ENCODE results near the gene PDZD2.

The PDZD2 gene

DNA sequence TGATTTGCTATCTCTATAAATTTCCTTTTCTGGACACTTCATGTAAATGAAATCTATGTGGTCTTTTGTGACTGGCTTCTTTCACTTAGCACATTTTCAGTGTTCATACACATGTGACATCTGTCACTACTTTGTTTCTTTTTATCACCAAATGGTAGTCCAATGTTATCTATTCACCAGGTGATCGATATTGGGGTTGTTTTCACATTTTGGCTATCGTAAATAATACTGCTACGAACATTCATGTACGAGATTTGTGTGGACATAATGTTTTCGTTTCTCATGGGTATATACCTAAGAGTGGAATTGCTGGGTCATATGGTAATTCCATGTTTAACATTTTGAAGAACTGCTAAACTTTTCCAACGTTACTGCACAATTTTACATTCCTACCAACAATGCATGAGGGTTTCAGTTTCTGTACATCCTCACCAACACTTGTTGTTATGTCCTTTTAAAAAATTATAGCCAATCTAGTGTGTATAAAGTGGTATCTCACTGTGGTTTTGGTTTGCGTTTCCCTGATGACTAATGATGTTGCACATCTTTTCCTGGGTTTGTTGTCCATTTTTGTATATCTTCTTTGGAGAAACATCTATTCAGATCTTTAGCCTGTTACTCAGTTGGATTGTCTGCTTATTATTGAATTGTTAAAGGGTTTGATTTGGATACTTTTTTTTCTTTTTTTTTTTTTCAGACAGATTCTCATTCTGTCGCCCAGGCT lies 263.0 kb downstream of the PDZD2 start:
- Mint-ChIP-seq H3K27me3 (no peaks in the 10 kb centered on the region), H3K36me3 (no peaks in the 10 kb centered on the region), H3K4me3 (no peak overlapping the region)

DNA sequence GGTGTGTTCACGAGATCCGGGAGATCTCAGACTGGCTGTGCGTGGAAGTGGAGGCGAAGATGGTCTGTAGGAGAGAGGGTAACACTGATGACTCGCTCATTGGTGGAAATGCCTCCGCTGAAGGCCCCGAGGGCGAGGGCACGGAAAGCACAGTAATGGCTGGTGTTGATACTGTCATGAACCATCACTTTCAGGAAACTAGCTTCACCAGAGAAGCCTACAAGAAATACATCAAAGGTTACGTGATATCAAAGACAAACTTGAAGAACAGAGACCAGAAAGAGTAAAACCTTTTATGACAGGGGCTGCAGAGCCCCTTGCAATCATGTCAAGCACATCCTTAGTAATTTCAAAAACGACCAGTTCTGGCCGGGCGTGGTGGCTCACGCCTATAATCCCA lies 269.5 kb downstream of the PDZD2 start:
- Mint-ChIP-seq H3K4me1 (peaks cover 5% of the 10 kb centered on the region), H3K27ac (no peak overlapping the region), H3K4me3 (no peak overlapping the region), H3K27me3 (no peaks in the 10 kb centered on the region), H3K36me3 (no peaks in the 10 kb centered on the region), H3K9me3 (no peaks in the 10 kb centered on the region)

More for the DNA sequence above, 263.0 kb downstream of the PDZD2 start:
- no peaks in the 10 kb centered on the region for H3K9me3 Mint-ChIP-seq
- no peaks in the 10 kb centered on the region for H3K4me1 Mint-ChIP-seq
- peak overlapping the region; percentile 31 for H3K27ac Mint-ChIP-seq

DNA sequence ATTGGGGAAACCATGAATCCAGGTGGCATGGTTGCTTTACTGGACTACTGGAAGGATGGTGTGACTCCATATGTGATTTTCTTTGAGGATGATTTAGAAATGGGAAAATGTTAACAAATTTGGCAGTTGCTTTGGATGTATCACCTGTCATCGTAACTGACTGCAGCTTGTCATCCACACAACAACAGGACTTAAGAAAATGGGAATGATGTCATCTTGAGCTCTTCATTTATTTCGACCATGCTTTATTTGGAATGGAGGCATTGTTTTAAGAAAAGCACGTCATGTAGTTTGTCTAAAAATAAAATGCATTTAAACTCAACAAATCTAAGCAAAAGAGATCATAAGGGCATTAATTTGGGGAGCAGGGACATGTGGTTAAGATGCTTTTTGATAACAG lies 270.1 kb downstream of the PDZD2 start:
- Mint-ChIP-seq H3K4me3 (no peak overlapping the region), H3K36me3 (no peaks in the 10 kb centered on the region), H3K27ac (no peak overlapping the region), H3K9me3 (no peaks in the 10 kb centered on the region), H3K27me3 (no peaks in the 10 kb centered on the region), H3K4me1 (peaks cover 5% of the 10 kb centered on the region)

DNA sequence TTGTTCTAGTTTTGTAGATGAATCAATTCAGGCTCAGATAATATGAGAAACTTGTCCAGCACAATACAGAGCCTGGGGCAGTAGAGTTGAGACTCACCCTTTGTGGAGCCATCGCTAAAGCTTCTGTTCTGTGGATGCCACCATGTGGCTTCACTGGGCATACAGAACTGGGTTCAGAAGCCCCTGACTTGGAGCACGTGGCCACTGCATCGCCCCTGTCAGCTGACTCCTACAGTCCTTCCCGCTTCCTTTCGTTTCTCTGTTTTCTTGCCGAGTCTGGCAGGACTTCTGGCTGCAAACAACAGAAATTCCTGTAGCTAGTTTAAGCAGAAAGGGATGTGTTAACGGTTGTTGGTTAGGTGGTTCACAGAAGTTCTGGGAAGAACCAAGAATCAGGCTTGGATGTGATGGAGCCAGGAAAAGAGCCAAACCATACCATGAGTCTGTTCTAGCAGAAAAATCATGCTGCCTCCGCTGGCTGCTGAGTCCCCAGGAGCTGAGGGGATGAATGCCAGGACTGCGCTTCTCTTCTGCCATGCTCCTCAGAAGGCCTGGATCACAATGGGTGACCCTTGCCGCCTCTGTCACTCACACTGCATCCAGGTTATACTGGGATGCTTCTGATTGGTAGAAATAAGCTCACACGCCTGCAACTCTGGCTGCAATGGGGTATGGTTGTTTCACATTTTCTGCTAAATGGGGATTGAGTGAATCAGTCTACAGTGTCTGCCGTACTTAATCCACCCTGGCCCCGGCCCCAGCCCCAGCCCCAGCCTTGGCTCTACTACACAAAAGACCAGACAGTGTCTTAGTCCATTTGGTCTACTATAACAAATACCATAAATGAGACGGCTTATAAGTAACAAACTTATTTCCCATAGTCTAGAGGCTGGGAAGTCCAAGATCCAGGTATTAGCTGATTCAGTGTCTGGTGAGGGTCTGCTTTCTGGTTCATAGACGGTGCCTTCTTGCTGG lies 272.6 kb downstream of the PDZD2 start:
- H3K36me3 Mint-ChIP-seq = no peaks in the 10 kb centered on the region
- H3K9me3 Mint-ChIP-seq = no peaks in the 10 kb centered on the region
- H3K27ac Mint-ChIP-seq = no peak overlapping the region
- H3K27me3 Mint-ChIP-seq = no peaks in the 10 kb centered on the region
- H3K4me1 Mint-ChIP-seq = peaks cover 5% of the 10 kb centered on the region
- H3K4me3 Mint-ChIP-seq = no peak overlapping the region

DNA sequence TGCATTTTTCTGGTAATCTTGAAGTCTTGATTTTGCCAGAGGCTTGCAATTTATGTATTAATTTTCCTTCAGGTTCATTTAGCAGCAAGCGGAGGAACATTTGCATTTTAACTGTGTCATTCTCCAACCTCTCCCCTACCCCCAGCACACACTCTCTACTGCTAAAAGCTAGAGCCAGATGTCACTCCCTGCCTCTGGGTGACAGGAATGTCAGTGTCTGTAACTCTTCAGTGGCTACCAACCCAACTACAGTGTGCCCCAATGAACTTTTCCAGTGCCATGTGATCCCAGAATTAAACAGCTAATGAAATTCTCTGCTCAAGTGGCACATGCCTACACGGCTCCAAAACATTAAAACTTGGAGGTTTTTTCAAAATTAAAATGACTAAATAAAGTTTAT lies 274.9 kb downstream of the PDZD2 start:
- Mint-ChIP-seq H3K27me3 (no peaks in the 10 kb centered on the region), H3K4me1 (no peaks in the 10 kb centered on the region), H3K36me3 (no peaks in the 10 kb centered on the region), H3K9me3 (no peaks in the 10 kb centered on the region), H3K27ac (no peak overlapping the region), H3K4me3 (no peak overlapping the region)

DNA sequence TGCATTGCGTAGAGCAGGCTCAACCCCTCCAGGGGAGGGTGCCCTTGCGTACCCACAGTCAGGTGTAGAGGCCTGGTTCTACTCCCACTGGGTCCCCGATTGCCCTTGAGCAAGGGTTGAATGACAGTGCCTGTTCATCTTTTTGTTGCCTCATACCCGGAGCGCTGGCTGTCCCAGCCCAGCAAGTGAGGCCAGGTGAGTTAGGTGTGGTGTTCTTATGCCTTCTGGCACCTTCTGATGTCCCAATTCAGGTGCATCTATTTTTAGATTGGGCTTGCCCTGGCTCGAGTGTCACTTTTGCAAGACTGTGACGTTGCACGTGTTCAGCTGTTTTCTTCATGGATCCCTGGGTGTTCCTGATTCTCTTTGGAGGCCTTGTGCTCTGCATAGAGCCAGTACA lies 277.4 kb downstream of the PDZD2 start:
- Mint-ChIP-seq H3K27me3 (no peaks in the 10 kb centered on the region), H3K4me3 (no peak overlapping the region), H3K36me3 (no peaks in the 10 kb centered on the region), H3K27ac (no peak overlapping the region), H3K4me1 (no peaks in the 10 kb centered on the region), H3K9me3 (no peaks in the 10 kb centered on the region)

DNA sequence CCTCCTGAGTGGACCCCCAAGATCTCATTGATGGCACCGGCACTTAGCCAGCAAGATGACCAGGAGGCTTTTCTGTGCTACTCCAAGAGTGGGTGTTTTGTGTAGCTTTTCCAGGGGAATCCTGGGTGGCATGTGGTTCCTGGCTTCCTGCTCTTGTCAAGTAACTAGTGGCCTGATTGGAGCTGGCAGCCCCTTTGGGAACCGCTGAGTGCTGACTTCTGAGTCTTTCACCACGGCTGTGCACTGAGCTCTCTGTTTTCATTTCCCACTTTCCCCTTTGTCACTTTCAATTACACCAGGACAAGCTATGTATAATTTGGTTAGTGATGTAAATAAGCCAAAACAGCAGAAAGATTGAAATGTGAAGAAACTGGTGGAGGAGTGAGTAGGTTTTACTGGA lies 279.8 kb downstream of the PDZD2 start:
- Mint-ChIP-seq H3K36me3 (no peaks in the 10 kb centered on the region), H3K27ac (no peak overlapping the region)

DNA sequence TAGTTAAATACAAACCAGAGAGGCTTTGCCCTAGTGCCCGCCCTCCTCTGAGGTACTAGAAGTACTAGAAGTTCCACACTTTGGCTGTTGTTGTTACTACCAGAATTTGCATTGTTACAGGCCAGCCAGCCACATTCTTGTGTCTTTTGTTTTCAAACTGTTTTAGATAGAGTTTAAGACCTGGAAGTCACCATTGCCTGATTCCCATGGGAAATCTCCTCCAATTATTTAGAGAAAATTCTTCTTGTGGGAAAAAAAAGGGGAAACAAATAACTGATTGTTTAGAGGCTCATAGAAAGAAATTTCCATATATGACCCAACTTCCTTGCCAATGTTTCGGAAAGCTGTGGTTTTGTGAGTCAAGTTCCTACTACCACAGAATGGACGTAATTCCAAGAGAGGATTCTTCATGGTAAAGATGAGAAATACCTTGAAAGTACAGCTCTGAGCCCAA lies 282.9 kb downstream of the PDZD2 start:
- no peaks in the 10 kb centered on the region for H3K36me3 Mint-ChIP-seq
- H3K4me3 Mint-ChIP-seq = no peak overlapping the region
- H3K9me3 Mint-ChIP-seq = no peaks in the 10 kb centered on the region
- no peak overlapping the region for H3K27ac Mint-ChIP-seq
- H3K27me3 Mint-ChIP-seq = no peaks in the 10 kb centered on the region
- no peaks in the 10 kb centered on the region for H3K4me1 Mint-ChIP-seq

More for the DNA sequence above, 279.8 kb downstream of the PDZD2 start:
- Mint-ChIP-seq H3K27me3 (no peaks in the 10 kb centered on the region), H3K4me1 (no peaks in the 10 kb centered on the region), H3K4me3 (no peak overlapping the region), H3K9me3 (no peaks in the 10 kb centered on the region)

DNA sequence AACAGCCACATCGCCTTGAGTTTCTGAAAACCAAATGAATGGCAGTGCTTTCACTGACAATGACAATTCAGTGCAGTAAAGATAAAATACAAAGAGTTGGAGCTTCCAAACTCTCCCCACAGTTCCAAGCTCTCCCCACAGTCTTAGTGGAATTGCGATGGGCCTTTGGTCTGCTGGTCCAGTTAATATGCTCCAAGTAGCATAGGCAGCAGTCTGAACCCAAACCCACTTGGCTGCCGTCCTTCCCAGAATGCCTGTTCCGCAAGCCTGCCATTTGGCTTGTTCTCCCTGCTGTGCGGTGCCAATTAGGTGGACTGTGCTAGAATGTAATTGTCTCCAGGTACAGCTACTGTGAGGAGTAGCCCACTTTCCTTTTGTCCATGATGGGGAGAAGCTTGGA lies 285.1 kb downstream of the PDZD2 start:
- no peaks in the 10 kb centered on the region for H3K36me3 Mint-ChIP-seq
- no peak overlapping the region for H3K27ac Mint-ChIP-seq

DNA sequence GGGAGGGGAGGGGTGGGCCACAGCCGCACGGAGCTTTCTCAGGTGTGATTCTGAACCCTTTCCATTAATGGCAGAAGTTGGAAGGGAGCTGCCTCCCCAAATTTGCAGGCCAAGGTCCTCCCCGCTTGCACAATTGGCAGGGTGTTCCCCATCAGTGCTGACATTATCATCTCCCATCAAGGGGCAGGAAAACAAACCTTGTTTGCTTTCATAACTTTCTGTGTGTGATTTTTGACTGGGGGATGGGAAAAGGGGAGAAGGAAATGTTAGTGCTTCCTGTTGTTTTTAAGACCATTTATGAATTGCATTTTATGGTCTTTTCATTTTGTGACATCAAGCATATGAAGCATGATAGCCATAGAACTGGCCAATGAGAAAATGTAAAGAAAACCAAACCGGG lies 292.9 kb downstream of the PDZD2 start:
- H3K9me3 Mint-ChIP-seq = no peaks in the 10 kb centered on the region
- H3K36me3 Mint-ChIP-seq = no peaks in the 10 kb centered on the region
- H3K4me3 Mint-ChIP-seq = no peak overlapping the region
- no peaks in the 10 kb centered on the region for H3K27me3 Mint-ChIP-seq
- H3K27ac Mint-ChIP-seq = no peak overlapping the region
- no peaks in the 10 kb centered on the region for H3K4me1 Mint-ChIP-seq

More for the DNA sequence above, 285.1 kb downstream of the PDZD2 start:
- Mint-ChIP-seq H3K4me1 (no peaks in the 10 kb centered on the region), H3K9me3 (no peaks in the 10 kb centered on the region), H3K27me3 (no peaks in the 10 kb centered on the region), H3K4me3 (no peak overlapping the region)

DNA sequence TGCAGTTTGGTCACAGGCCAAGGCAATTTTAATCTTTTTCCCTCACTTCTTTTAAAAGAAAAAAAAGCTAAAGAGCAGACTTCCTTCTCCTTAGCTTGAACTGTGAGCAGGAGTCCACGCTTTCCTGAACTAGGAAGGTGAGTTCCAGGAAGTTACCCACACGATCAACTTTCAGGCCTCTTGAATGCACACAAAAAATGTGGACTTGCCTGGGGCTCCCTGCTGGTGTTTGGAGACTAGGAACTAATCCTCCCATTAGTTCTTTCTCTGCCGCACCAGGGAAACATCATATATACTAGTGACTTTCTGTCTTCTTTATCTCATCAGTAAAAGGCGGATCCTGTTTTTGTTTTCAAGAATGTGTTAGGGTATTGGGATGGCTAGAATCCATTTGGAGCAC lies 295.2 kb downstream of the PDZD2 start:
- Mint-ChIP-seq H3K27ac (no peak overlapping the region), H3K4me1 (no peaks in the 10 kb centered on the region), H3K36me3 (no peaks in the 10 kb centered on the region), H3K4me3 (no peak overlapping the region), H3K27me3 (no peaks in the 10 kb centered on the region), H3K9me3 (no peaks in the 10 kb centered on the region)

DNA sequence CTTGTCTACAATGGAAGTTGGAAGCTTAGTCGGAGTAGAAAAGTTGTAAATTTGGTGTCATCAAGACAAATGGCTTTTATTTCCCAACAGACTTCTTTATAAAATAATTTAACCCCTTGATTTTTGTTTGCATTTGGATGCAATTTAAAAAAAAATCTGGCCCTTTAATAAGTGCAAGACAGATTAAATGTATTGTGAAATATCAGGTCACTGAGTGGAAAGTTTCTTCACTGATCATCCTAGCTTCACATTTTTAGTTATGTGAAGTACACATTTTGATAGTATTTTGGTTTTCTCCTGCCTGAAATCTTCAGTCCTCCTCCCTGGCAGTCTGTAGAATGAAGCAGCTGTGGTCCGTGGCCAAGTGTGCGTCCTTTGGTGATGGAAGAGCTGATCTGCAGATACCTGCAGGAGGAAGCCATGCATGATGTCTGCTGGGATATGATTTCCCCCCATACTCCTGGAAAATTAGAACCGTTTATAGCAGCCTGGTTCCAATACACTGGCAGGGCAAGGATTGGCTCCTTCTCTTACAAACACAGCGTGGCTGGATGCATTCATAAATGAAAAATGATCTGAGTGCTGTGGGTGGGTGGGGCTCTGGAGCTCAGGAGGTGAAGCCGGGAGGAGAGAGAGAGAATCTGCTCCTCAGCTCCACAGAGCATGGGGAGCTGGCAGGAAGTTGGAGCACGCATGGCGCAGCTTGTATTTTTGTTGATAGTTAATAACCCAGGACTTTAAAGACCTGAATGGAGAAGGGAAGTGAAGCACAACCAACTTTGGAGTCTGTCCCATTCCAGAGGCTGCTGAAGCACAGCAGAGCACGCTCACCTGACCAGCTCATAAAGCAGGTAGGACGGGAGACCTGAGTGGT lies 296.8 kb downstream of the PDZD2 start:
- H3K4me3 Mint-ChIP-seq = no peak overlapping the region
- H3K36me3 Mint-ChIP-seq = no peaks in the 10 kb centered on the region
- no peaks in the 10 kb centered on the region for H3K27me3 Mint-ChIP-seq
- no peak overlapping the region for H3K27ac Mint-ChIP-seq
- H3K4me1 Mint-ChIP-seq = no peaks in the 10 kb centered on the region
- H3K9me3 Mint-ChIP-seq = no peaks in the 10 kb centered on the region

DNA sequence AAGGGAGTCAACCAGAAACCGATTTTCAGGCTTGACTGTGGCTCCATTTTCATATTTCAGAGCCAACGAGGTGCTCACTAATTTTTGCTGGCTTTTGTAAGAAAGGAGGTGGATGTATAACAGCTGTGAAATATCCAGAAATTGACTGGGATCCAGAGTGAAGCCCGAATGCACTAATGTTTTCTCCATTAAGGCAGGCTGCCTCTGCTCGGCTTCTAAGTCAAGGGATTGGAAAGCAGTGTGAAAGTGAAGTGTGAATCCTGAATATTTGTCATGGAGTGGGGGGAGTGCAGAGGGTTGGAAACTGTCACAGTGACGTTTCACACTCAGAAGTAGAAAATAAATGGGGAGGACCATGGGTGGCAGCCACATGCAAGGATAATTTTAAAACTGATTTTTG lies 297.8 kb downstream of the PDZD2 start:
- Mint-ChIP-seq H3K27ac (no peak overlapping the region), H3K9me3 (no peaks in the 10 kb centered on the region), H3K4me3 (no peak overlapping the region), H3K27me3 (no peaks in the 10 kb centered on the region), H3K36me3 (no peaks in the 10 kb centered on the region), H3K4me1 (no peaks in the 10 kb centered on the region)

DNA sequence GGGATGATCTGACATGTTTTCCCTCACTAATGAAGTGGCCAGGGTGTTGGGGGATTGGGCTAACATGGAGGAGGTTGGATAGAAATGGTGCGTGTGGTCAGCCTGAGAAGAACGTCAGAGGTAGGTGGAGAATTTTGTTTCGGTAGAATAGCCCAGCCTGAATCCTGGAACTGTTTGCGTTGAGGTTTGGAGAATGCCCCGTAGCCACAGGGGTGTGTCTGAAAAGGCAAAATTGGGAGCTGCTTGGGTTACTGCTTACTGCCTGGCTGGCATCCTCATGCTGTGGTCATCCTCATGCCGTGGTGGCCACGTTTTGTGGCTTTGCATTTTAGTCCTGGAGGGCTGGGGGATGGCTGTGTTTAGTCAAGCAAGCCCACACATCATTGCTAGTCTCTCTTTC lies 298.3 kb downstream of the PDZD2 start:
- Mint-ChIP-seq H3K36me3 (no peaks in the 10 kb centered on the region), H3K27ac (no peak overlapping the region), H3K4me3 (no peak overlapping the region), H3K4me1 (no peaks in the 10 kb centered on the region), H3K27me3 (no peaks in the 10 kb centered on the region), H3K9me3 (no peaks in the 10 kb centered on the region)

DNA sequence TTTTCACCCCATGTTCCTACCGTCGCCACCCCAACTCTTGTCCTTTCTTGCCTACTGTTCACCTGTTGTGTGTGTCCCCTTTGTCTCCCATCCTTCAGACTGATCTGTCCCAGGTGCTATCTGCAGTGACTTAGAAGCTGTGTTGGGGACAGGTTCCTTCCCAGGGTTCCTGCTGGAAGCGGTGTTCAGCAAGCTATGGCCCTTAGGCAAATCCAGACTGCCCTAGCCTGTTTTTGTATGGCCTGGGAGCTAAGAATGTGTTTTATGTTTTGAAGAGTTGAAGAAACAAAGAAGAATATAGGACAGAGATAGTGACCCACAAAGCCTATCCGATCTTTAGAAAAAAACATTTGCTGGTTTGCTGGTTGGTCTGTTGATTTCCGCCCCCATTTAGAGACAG lies 298.8 kb downstream of the PDZD2 start:
- no peaks in the 10 kb centered on the region for H3K27me3 Mint-ChIP-seq
- no peaks in the 10 kb centered on the region for H3K9me3 Mint-ChIP-seq
- no peaks in the 10 kb centered on the region for H3K36me3 Mint-ChIP-seq
- H3K4me3 Mint-ChIP-seq = no peak overlapping the region
- no peak overlapping the region for H3K27ac Mint-ChIP-seq
- H3K4me1 Mint-ChIP-seq = no peaks in the 10 kb centered on the region
